Measurements from ENCODE around the gene TAF3.

TAF3 gene

DNA sequence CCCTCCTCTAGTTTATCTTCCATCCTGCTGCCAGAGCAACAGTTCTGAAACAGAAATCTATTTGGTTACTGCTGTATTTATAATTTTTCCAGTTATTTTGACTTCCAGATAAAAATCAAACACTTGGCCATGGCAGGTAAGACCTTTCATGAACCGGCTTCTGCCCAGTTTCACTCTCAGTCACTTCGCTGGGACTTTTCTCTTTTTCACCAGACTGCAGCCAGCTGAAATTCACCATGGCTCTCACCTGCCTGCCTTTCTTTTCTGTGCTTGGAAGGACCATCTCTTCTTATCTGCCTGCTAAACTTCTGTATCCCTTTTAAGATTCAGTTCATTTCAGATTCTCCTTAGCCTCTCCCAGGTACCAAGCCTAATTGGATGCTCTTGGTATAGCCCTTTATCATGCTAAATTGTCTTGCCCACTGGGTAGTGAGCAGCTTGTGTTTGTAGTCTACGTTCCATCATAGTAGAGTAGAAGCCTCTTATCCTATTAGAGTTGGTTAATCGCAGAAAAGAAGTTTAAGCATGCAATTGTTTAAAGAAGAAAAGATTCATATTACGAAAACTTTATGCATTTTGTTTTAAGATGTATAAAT lies 71.7 kb downstream of the TAF3 start:
- DNase-seq: no peak
- H4K5ac ChIP-seq (ENCODE audit: low read length): no peak overlapping the region
- H3K27ac ChIP-seq (ENCODE audit: low read depth, low read length): no peak overlapping the region
- H3K23ac ChIP-seq (ENCODE audit: low read length): no peak overlapping the region
- H3K18ac ChIP-seq (ENCODE audit: low read length): no peak overlapping the region
- no peak overlapping the region for H3K9ac ChIP-seq (ENCODE audit: low read length)
- no peaks in the 10 kb centered on the region for H3K79me2 ChIP-seq (ENCODE audit: control insufficient read depth, insufficient read depth, low read length)
- H2AK5ac ChIP-seq (ENCODE audit: low read length): no peak overlapping the region
- H3K56ac ChIP-seq (ENCODE audit: low read length): no peak overlapping the region
- H3K36me3 ChIP-seq (ENCODE audit: control insufficient read depth, insufficient read depth, low read length): no peaks in the 10 kb centered on the region
- no peak overlapping the region for H2BK5ac ChIP-seq (ENCODE audit: low read length)
- no peaks in the 10 kb centered on the region for H3K27me3 ChIP-seq (ENCODE audit: insufficient read depth, low read length, poor library complexity)
- WGBS (ENCODE audit: extremely low coverage, insufficient coverage, low lambda C conversion rate): no CpG with 5 or more reads among the region's 5 CpGs
- no peak overlapping the region for H3K4ac ChIP-seq (ENCODE audit: low read depth, low read length)
- no peak overlapping the region for H3K4me2 ChIP-seq (ENCODE audit: low read length)
- H2BK15ac ChIP-seq (replicated peaks; ENCODE audit: low read depth): no peak overlapping the region
- H3K79me1 ChIP-seq (ENCODE audit: low read length): no peaks in the 10 kb centered on the region
- no peak overlapping the region for H4K8ac ChIP-seq (ENCODE audit: low read depth, low read length)
- H3K4me1 ChIP-seq (ENCODE audit: control insufficient read depth, low read depth, low read length): peaks cover 2% of the 10 kb centered on the region
- H2BK120ac ChIP-seq (ENCODE audit: low read depth, low read length): no peak overlapping the region
- H3K4me3 ChIP-seq (ENCODE audit: low read length): no peak overlapping the region

DNA sequence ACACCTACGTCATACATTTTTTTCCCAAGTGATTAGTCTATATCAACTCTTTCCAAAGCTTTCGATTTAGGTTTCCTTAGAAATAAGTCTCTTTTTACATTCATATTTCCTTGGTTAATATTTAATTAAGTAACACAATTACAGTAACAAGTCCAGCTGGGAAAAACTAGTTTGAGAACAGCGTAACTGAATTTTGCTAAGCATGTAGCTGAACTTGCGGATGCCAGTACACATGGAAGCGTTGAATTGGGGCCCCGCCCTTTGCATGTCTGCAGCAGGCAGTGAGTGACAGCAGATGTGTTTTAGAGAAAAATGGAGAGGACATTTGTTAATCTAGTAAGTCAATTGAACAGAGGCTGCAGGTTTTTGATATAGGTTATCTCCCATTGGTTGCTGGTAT lies 72.5 kb downstream of the TAF3 start:
- no peak for DNase-seq
- WGBS (ENCODE audit: extremely low coverage, insufficient coverage, low lambda C conversion rate): no CpG with 5 or more reads among the region's 6 CpGs
- H2BK120ac ChIP-seq (ENCODE audit: low read depth, low read length): no peak overlapping the region
- H3K18ac ChIP-seq (ENCODE audit: low read length): no peak overlapping the region
- H3K56ac ChIP-seq (ENCODE audit: low read length): no peak overlapping the region
- H3K9ac ChIP-seq (ENCODE audit: low read length): no peak overlapping the region
- no peak overlapping the region for H3K4ac ChIP-seq (ENCODE audit: low read depth, low read length)
- no peak overlapping the region for H2AK5ac ChIP-seq (ENCODE audit: low read length)
- no peak overlapping the region for H2BK5ac ChIP-seq (ENCODE audit: low read length)
- H4K5ac ChIP-seq (ENCODE audit: low read length): no peak overlapping the region
- H3K4me1 ChIP-seq (ENCODE audit: control insufficient read depth, low read depth, low read length): peaks cover 2% of the 10 kb centered on the region
- no peak overlapping the region for H4K8ac ChIP-seq (ENCODE audit: low read depth, low read length)
- H3K36me3 ChIP-seq (ENCODE audit: control insufficient read depth, insufficient read depth, low read length): no peaks in the 10 kb centered on the region
- no peak overlapping the region for H3K23ac ChIP-seq (ENCODE audit: low read length)
- H3K79me2 ChIP-seq (ENCODE audit: control insufficient read depth, insufficient read depth, low read length): no peaks in the 10 kb centered on the region
- no peaks in the 10 kb centered on the region for H3K79me1 ChIP-seq (ENCODE audit: low read length)
- no peaks in the 10 kb centered on the region for H3K27me3 ChIP-seq (ENCODE audit: insufficient read depth, low read length, poor library complexity)
- H3K4me3 ChIP-seq (ENCODE audit: low read length): no peak overlapping the region
- H3K4me2 ChIP-seq (ENCODE audit: low read length): no peak overlapping the region
- H2BK15ac ChIP-seq (replicated peaks; ENCODE audit: low read depth): no peak overlapping the region
- no peak overlapping the region for H3K27ac ChIP-seq (ENCODE audit: low read depth, low read length)

DNA sequence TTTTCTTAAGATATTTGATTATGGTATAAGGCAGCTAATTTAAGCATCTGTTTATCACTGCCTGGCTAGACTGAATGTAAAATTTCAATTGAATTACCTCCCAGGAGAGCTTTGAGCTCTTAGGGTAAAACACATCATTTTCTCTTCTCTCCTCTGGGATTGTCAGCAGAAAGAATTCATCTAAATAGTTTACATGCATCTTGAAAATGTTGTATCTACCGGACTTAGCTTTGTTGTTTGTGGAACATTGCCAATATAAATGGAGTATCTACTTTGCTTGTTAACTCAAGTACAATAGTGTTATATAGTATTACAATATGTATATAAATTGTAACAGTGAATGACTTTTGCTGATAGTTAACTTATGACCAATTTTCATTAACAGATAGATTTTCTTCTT lies 73.3 kb downstream of the TAF3 start:
- H3K4ac ChIP-seq (ENCODE audit: low read depth, low read length): no peak overlapping the region
- H3K79me2 ChIP-seq (ENCODE audit: control insufficient read depth, insufficient read depth, low read length): no peaks in the 10 kb centered on the region
- DNase-seq: no peak
- H3K27me3 ChIP-seq (ENCODE audit: insufficient read depth, low read length, poor library complexity): no peaks in the 10 kb centered on the region
- H3K27ac ChIP-seq (ENCODE audit: low read depth, low read length): no peak overlapping the region
- H4K8ac ChIP-seq (ENCODE audit: low read depth, low read length): no peak overlapping the region
- H3K4me1 ChIP-seq (ENCODE audit: control insufficient read depth, low read depth, low read length): peaks cover 2% of the 10 kb centered on the region
- no peak overlapping the region for H3K23ac ChIP-seq (ENCODE audit: low read length)
- H4K5ac ChIP-seq (ENCODE audit: low read length): no peak overlapping the region
- no peak overlapping the region for H3K4me3 ChIP-seq (ENCODE audit: low read length)
- no peak overlapping the region for H2BK5ac ChIP-seq (ENCODE audit: low read length)
- no peaks in the 10 kb centered on the region for H3K79me1 ChIP-seq (ENCODE audit: low read length)
- no peak overlapping the region for H3K4me2 ChIP-seq (ENCODE audit: low read length)
- H2AK5ac ChIP-seq (ENCODE audit: low read length): no peak overlapping the region
- H3K18ac ChIP-seq (ENCODE audit: low read length): no peak overlapping the region
- no CpG with 5 or more reads among the region's 1 CpG for WGBS (ENCODE audit: extremely low coverage, insufficient coverage, low lambda C conversion rate)
- H3K36me3 ChIP-seq (ENCODE audit: control insufficient read depth, insufficient read depth, low read length): no peaks in the 10 kb centered on the region
- H3K9ac ChIP-seq (ENCODE audit: low read length): no peak overlapping the region
- H2BK120ac ChIP-seq (ENCODE audit: low read depth, low read length): no peak overlapping the region
- H2BK15ac ChIP-seq (replicated peaks; ENCODE audit: low read depth): no peak overlapping the region
- no peak overlapping the region for H3K56ac ChIP-seq (ENCODE audit: low read length)

DNA sequence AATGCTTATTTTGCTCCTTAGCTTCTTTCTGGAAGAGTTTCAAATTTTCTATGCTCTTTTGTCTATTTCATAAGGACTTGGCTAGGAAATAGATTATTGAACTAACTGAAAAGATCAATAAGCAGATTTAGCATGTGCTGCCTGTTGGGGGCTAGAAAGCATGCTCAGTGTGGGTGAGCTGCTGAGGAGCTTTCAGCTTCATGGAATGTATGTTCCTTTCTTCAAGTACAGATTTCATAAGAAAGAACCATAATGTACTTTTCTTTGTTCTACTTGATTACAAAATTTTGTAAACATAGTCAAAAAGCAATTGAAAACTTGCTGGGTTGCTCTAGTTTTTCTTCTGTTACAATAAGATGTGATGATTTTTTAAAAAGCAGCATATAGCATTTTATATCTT lies 73.8 kb downstream of the TAF3 start:
- H3K4me1 ChIP-seq (ENCODE audit: control insufficient read depth, low read depth, low read length): peaks cover 2% of the 10 kb centered on the region
- H2BK5ac ChIP-seq (ENCODE audit: low read length): no peak overlapping the region
- H3K79me2 ChIP-seq (ENCODE audit: control insufficient read depth, insufficient read depth, low read length): no peaks in the 10 kb centered on the region
- H3K27ac ChIP-seq (ENCODE audit: low read depth, low read length): no peak overlapping the region
- H2BK15ac ChIP-seq (replicated peaks; ENCODE audit: low read depth): no peak overlapping the region
- H2BK120ac ChIP-seq (ENCODE audit: low read depth, low read length): no peak overlapping the region
- H3K36me3 ChIP-seq (ENCODE audit: control insufficient read depth, insufficient read depth, low read length): no peaks in the 10 kb centered on the region
- H3K27me3 ChIP-seq (ENCODE audit: insufficient read depth, low read length, poor library complexity): no peaks in the 10 kb centered on the region
- H3K56ac ChIP-seq (ENCODE audit: low read length): no peak overlapping the region
- no peak overlapping the region for H4K8ac ChIP-seq (ENCODE audit: low read depth, low read length)
- H3K4me2 ChIP-seq (ENCODE audit: low read length): no peak overlapping the region
- no peak overlapping the region for H3K4ac ChIP-seq (ENCODE audit: low read depth, low read length)
- H3K4me3 ChIP-seq (ENCODE audit: low read length): no peak overlapping the region
- H3K23ac ChIP-seq (ENCODE audit: low read length): no peak overlapping the region
- H3K18ac ChIP-seq (ENCODE audit: low read length): no peak overlapping the region
- no peak for DNase-seq
- H4K5ac ChIP-seq (ENCODE audit: low read length): no peak overlapping the region
- H3K9ac ChIP-seq (ENCODE audit: low read length): no peak overlapping the region
- H2AK5ac ChIP-seq (ENCODE audit: low read length): no peak overlapping the region
- H3K79me1 ChIP-seq (ENCODE audit: low read length): no peaks in the 10 kb centered on the region

DNA sequence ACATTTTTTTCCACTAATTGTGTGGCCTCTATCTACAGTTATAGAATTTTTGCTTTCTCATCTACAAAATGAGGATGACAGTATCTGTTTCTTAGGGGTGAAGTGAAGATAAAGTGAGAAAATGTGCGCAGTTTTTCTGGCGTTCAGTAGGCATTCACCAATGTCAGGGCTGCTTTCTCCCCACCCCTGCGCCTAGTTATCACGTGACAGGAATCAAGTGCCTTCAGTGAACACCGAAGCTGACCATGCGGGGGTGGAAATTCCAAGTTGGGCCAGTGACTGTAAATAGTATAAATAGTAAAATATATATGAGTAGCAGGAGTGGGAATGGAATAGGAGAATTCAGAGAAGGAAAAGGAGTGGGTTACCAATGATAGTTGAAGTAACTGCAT lies 77.4 kb downstream of the TAF3 start:
- Histone ChIP-seq H4K8ac (ENCODE audit: low read depth, low read length) (no peak overlapping the region), H3K79me1 (ENCODE audit: low read length) (no peaks in the 10 kb centered on the region), H2BK15ac (replicated peaks; ENCODE audit: low read depth) (no peak overlapping the region), H3K23ac (ENCODE audit: low read length) (no peak overlapping the region), H3K4me3 (ENCODE audit: low read length) (no peak overlapping the region), H3K56ac (ENCODE audit: low read length) (no peak overlapping the region), H2AK5ac (ENCODE audit: low read length) (no peak overlapping the region), H4K5ac (ENCODE audit: low read length) (no peak overlapping the region), H3K9ac (ENCODE audit: low read length) (no peak overlapping the region), H2BK120ac (ENCODE audit: low read depth, low read length) (no peak overlapping the region), H3K18ac (ENCODE audit: low read length) (no peak overlapping the region), H2BK5ac (ENCODE audit: low read length) (no peak overlapping the region), H3K79me2 (ENCODE audit: control insufficient read depth, insufficient read depth, low read length) (no peaks in the 10 kb centered on the region), H3K4me2 (ENCODE audit: low read length) (no peak overlapping the region), H3K36me3 (ENCODE audit: control insufficient read depth, insufficient read depth, low read length) (no peaks in the 10 kb centered on the region), H3K27ac (ENCODE audit: low read depth, low read length) (no peak overlapping the region), H3K27me3 (ENCODE audit: insufficient read depth, low read length, poor library complexity) (no peaks in the 10 kb centered on the region), H3K4ac (ENCODE audit: low read depth, low read length) (no peak overlapping the region), H3K4me1 (ENCODE audit: control insufficient read depth, low read depth, low read length) (no peaks in the 10 kb centered on the region)
- DNase-seq: no peak
- no CpG with 5 or more reads among the region's 6 CpGs for WGBS (ENCODE audit: extremely low coverage, insufficient coverage, low lambda C conversion rate)

DNA sequence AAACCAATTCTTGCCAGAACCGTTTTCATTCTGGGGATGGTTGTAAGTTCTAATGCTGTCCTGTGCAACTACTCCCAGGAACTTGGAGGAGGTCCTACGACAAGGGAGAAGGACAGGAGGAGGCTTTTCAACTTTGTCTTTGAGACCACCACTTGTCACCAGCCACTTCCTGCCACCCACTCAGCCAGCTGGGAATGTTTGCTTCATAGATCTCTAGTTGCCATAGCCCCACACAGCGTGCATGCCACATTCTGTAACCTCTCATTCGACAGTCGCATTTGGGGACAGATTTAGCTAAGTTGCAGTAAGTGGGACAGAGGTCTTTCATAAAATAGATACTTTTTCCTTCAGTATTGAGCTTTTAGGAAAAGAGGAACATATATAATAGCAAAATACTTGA lies 78.0 kb downstream of the TAF3 start:
- DNase-seq: no peak
- no peak overlapping the region for H3K9ac ChIP-seq (ENCODE audit: low read length)
- no peak overlapping the region for H3K4me3 ChIP-seq (ENCODE audit: low read length)
- no peak overlapping the region for H3K18ac ChIP-seq (ENCODE audit: low read length)
- H3K79me1 ChIP-seq (ENCODE audit: low read length): no peaks in the 10 kb centered on the region
- H2AK5ac ChIP-seq (ENCODE audit: low read length): no peak overlapping the region
- H3K4me1 ChIP-seq (ENCODE audit: control insufficient read depth, low read depth, low read length): no peaks in the 10 kb centered on the region
- H2BK15ac ChIP-seq (replicated peaks; ENCODE audit: low read depth): no peak overlapping the region
- no peak overlapping the region for H3K27ac ChIP-seq (ENCODE audit: low read depth, low read length)
- no peaks in the 10 kb centered on the region for H3K27me3 ChIP-seq (ENCODE audit: insufficient read depth, low read length, poor library complexity)
- H3K4me2 ChIP-seq (ENCODE audit: low read length): no peak overlapping the region
- H2BK5ac ChIP-seq (ENCODE audit: low read length): no peak overlapping the region
- H3K79me2 ChIP-seq (ENCODE audit: control insufficient read depth, insufficient read depth, low read length): no peaks in the 10 kb centered on the region
- no peak overlapping the region for H2BK120ac ChIP-seq (ENCODE audit: low read depth, low read length)
- no peak overlapping the region for H4K5ac ChIP-seq (ENCODE audit: low read length)
- no peak overlapping the region for H3K23ac ChIP-seq (ENCODE audit: low read length)
- no peak overlapping the region for H3K4ac ChIP-seq (ENCODE audit: low read depth, low read length)
- WGBS (ENCODE audit: extremely low coverage, insufficient coverage, low lambda C conversion rate): no CpG with 5 or more reads among the region's 5 CpGs
- no peak overlapping the region for H4K8ac ChIP-seq (ENCODE audit: low read depth, low read length)
- H3K36me3 ChIP-seq (ENCODE audit: control insufficient read depth, insufficient read depth, low read length): no peaks in the 10 kb centered on the region
- H3K56ac ChIP-seq (ENCODE audit: low read length): no peak overlapping the region
